Liver (tissue), 3 donors: ENCODE data around the gene TBC1D14.
"Not testable (repeated sequence)": the region's sequence is repeated elsewhere in the genome, so short reads cannot be mapped to it uniquely, and the experiment has no call there.

ENCODE experiments used
- GABPA ChIP-seq, 2 donors: IDR thresholded peaks in 1 of 2; conservative IDR thresholded peaks in 1 of 2; 2 replicates each; pipeline ENCODE4 v1.6.1; 2016; ENCODE audit warnings: antibody characterized with exemption in 2 of 2, mild to moderate bottlenecking in 1 of 2, moderate library complexity in 1 of 2
- HNF4A ChIP-seq, 2 donors: conservative IDR thresholded peaks; 2 replicates each; pipeline ENCODE4 v1.6.1; 2016; ENCODE audit warnings: antibody characterized with exemption in 2 of 2, mild to moderate bottlenecking in 2 of 2
- JUND ChIP-seq, 2 donors: IDR thresholded peaks; 2 replicates each; pipeline ENCODE4 v1.6.1; 2016; ENCODE audit warnings: antibody characterized with exemption in 2 of 2
- MAX ChIP-seq: IDR thresholded peaks from 2 replicates; pipeline ENCODE4 v1.6.1; 2016; ENCODE audit warnings: antibody characterized with exemption
- RAD21 ChIP-seq, 2 donors: IDR thresholded peaks; 2 replicates each; pipeline ENCODE4 v1.6.1; 2016; ENCODE audit warnings: antibody characterized with exemption in 2 of 2, mild to moderate bottlenecking in 2 of 2
- RXRA ChIP-seq, 2 donors: IDR thresholded peaks; 2 replicates each; pipeline ENCODE4 v1.6.1; 2017 to 2018; ENCODE audit warnings: antibody characterized with exemption in 2 of 2, mild to moderate bottlenecking in 1 of 2
- TAF1 ChIP-seq: conservative IDR thresholded peaks from 2 replicates; pipeline ENCODE4 v1.6.1; 2016; ENCODE audit warnings: antibody characterized with exemption, mild to moderate bottlenecking
- YY1 ChIP-seq: IDR thresholded peaks from 2 replicates; pipeline ENCODE4 v1.6.1; 2016; ENCODE audit warnings: antibody characterized with exemption, mild to moderate bottlenecking
- TF ChIP-seq, protein P1 (sequence below): IDR thresholded peaks from 2 replicates; pipeline ENCODE4 v1.6.1; 2016; ENCODE audit warnings: antibody characterized with exemption, mild to moderate bottlenecking
- TF ChIP-seq, protein P2 (sequence below): fragments of 150-350 bp; IDR thresholded peaks from 2 replicates; pipeline ENCODE4 v1.5.1; 2017; ENCODE audit warnings: improper control_type of control experiment, low read depth, low read length; ENCODE audit not compliant: missing input control
- TF ChIP-seq, protein P3 (sequence below): IDR thresholded peaks from 2 replicates; pipeline ENCODE4 v1.6.1; 2016; ENCODE audit warnings: antibody characterized with exemption
- TF ChIP-seq, protein P4 (sequence below): IDR thresholded peaks from 2 replicates; pipeline ENCODE4 v1.6.1; 2016; ENCODE audit warnings: antibody characterized with exemption
- donor health status: healthy.
- donor health status: healthy.

DNA sequence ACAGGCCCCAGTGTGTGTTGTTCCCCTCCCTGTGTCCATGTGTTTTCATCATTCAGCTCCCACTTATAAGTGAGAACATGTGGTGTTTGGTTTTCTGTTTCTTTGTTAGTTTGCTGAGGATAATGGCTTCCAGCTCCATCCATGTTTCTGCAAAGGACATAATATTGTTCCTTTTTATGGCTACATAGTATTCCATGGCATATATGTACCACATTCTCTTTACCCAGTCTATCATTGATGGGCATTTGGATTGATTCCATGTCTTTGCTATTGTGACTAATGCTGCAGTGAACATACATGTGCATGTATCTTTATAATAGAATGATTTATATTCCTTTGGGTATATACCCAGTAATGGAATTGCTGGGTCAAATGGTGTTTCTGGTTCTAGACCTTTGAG lies 169.9 kb downstream of the TBC1D14 start:
- TF ChIP-seq JUND (IDR thresholded peaks at IDR 0.05); TAF1; YY1; MAX; RAD21 (IDR thresholded peaks at IDR 0.05); RXRA (IDR thresholded peaks at IDR 0.05); GABPA (IDR thresholded peaks at IDR 0.05 in 1 of 2, conservative IDR thresholded peaks at IDR 0.05 in 1 of 2); HNF4A (conservative IDR thresholded peaks at IDR 0.05): not testable (repeated sequence)
- TF ChIP-seq, protein P1, sequence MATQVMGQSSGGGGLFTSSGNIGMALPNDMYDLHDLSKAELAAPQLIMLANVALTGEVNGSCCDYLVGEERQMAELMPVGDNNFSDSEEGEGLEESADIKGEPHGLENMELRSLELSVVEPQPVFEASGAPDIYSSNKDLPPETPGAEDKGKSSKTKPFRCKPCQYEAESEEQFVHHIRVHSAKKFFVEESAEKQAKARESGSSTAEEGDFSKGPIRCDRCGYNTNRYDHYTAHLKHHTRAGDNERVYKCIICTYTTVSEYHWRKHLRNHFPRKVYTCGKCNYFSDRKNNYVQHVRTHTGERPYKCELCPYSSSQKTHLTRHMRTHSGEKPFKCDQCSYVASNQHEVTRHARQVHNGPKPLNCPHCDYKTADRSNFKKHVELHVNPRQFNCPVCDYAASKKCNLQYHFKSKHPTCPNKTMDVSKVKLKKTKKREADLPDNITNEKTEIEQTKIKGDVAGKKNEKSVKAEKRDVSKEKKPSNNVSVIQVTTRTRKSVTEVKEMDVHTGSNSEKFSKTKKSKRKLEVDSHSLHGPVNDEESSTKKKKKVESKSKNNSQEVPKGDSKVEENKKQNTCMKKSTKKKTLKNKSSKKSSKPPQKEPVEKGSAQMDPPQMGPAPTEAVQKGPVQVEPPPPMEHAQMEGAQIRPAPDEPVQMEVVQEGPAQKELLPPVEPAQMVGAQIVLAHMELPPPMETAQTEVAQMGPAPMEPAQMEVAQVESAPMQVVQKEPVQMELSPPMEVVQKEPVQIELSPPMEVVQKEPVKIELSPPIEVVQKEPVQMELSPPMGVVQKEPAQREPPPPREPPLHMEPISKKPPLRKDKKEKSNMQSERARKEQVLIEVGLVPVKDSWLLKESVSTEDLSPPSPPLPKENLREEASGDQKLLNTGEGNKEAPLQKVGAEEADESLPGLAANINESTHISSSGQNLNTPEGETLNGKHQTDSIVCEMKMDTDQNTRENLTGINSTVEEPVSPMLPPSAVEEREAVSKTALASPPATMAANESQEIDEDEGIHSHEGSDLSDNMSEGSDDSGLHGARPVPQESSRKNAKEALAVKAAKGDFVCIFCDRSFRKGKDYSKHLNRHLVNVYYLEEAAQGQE: not testable (repeated sequence)
- TF ChIP-seq, protein P2, sequence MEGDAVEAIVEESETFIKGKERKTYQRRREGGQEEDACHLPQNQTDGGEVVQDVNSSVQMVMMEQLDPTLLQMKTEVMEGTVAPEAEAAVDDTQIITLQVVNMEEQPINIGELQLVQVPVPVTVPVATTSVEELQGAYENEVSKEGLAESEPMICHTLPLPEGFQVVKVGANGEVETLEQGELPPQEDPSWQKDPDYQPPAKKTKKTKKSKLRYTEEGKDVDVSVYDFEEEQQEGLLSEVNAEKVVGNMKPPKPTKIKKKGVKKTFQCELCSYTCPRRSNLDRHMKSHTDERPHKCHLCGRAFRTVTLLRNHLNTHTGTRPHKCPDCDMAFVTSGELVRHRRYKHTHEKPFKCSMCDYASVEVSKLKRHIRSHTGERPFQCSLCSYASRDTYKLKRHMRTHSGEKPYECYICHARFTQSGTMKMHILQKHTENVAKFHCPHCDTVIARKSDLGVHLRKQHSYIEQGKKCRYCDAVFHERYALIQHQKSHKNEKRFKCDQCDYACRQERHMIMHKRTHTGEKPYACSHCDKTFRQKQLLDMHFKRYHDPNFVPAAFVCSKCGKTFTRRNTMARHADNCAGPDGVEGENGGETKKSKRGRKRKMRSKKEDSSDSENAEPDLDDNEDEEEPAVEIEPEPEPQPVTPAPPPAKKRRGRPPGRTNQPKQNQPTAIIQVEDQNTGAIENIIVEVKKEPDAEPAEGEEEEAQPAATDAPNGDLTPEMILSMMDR: not testable (repeated sequence)
- TF ChIP-seq, protein P3, sequence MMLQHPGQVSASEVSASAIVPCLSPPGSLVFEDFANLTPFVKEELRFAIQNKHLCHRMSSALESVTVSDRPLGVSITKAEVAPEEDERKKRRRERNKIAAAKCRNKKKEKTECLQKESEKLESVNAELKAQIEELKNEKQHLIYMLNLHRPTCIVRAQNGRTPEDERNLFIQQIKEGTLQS: not testable (repeated sequence)
- TF ChIP-seq, protein P4, sequence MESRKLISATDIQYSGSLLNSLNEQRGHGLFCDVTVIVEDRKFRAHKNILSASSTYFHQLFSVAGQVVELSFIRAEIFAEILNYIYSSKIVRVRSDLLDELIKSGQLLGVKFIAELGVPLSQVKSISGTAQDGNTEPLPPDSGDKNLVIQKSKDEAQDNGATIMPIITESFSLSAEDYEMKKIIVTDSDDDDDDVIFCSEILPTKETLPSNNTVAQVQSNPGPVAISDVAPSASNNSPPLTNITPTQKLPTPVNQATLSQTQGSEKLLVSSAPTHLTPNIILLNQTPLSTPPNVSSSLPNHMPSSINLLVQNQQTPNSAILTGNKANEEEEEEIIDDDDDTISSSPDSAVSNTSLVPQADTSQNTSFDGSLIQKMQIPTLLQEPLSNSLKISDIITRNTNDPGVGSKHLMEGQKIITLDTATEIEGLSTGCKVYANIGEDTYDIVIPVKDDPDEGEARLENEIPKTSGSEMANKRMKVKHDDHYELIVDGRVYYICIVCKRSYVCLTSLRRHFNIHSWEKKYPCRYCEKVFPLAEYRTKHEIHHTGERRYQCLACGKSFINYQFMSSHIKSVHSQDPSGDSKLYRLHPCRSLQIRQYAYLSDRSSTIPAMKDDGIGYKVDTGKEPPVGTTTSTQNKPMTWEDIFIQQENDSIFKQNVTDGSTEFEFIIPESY: not testable (repeated sequence)
